Right lobe of liver (tissue), 6 donors: Measurements from ENCODE around the gene CDC25B. TPM values are rescaled to one million over a fixed set of nuclear protein-coding genes. Genes with fewer than 3 reads are reported as not detected.

Source experiments
- ATAC-seq, 4 donors: fragments of 200-7000 bp; cut with Tn5 transposase; one replicate each; pipeline ENCODE4 v1.9.1; 2020; ENCODE audit warnings: mild to moderate bottlenecking in 4 of 4, moderate library complexity in 4 of 4
- DNase-seq, 3 donors: peaks; one replicate each; pipeline ENCODE4 v3.0.0-alpha.2; 2020
- H3K27ac ChIP-seq, 3 donors: fragments of 200-600 bp; one replicate each; pipeline ENCODE4 v1.8.0; 2022
- H3K27me3 ChIP-seq, 2 donors: fragments of 200-600 bp; one replicate each; pipeline ENCODE4 v1.8.0; 2022
- H3K36me3 ChIP-seq, 4 donors: fragments of 200-600 bp; sonication (generic) in 1 of 4; one replicate each; pipeline versions ENCODE4 v1.5.1 to v1.8.0; 2017 to 2022; ENCODE audit warnings: control low read depth in 1 of 4
- H3K4me1 ChIP-seq, 4 donors: fragments of 200-600 bp; sonication (generic) in 1 of 4; one replicate each; pipeline versions ENCODE4 v1.5.1 to v1.8.0; 2017 to 2022; ENCODE audit warnings: control low read depth in 1 of 4
- H3K4me3 ChIP-seq, 3 donors: fragments of 200-600 bp; one replicate each; pipeline ENCODE4 v1.8.0; 2022
- H3K9me3 ChIP-seq, 4 donors: fragments of 200-600 bp; sonication (generic) in 1 of 4; one replicate each; pipeline versions ENCODE4 v1.5.1 to v1.8.0; 2017 to 2022; ENCODE audit warnings: control low read depth in 1 of 4
- CTCF ChIP-seq, 4 donors: fragments of 200-600 bp in 3 of 4; fragments of 450-650 bp in 1 of 4; IDR thresholded peaks; one replicate each; pipeline versions ENCODE4 v1.5.1 to v1.8.0; 2016 to 2022; ENCODE audit warnings: antibody characterized with exemption in 4 of 4, mild to moderate bottlenecking in 2 of 4
- POLR2A ChIP-seq: fragments of 450-650 bp; IDR thresholded peaks from one replicate; pipeline ENCODE4 v1.6.1; 2017; ENCODE audit warnings: antibody characterized with exemption, mild to moderate bottlenecking
- WGBS: methylation state at CpG from one replicate; pipeline ENCODE4 v1.1.6; 2018; ENCODE audit warnings: low coverage, low lambda C conversion rate; ENCODE audit not compliant: insufficient coverage; ENCODE audit errors: missing lambda C conversion rate; 5-methylcytosine and 5-hydroxymethylcytosine counted together
- intact Hi-C, 2 donors: fragments of 100-400 bp; cut with DNase I; formaldehyde crosslinking; loops; one replicate each; pipeline versions ENCODE4 v1.11.2 to v1.14.1; 2022
- total RNA-seq, 6 experiments: library from RNA; depleted of rRNA in 2 of 6; stranded (reverse); fragments of >200 nt in 2 of 6; fragmentation: NEBNext Ultra II Directional in 3 of 6; extraction: Animal tissue kit (Norgen Biotek cat#: 25700) in 3 of 6; gene quantifications; one replicate each; pipeline versions ENCODE4 v1.1.0 to v1.2.4, GENCODE V29; 2016 to 2023
- donor health status: DM: no; HTN: yes; CAD: no.
- donor health status: DM: no; HTN: no; CAD: no.
- donor health status: DM: no; HTN: no; CAD: no.
- donor health status: DM: no; HTN: yes; CAD: no.
- donor health status: DM: no; HTN: yes; CAD: no.

Gene CDC25B
- total RNA-seq, 6 experiments from 2014 or later: 10.9 to 28.7 (median 16.5) TPM

- no peak overlapping the region for H3K4me3 ChIP-seq
- 36% methylated on average over 10 of the region's 11 CpGs for WGBS
- H3K36me3 ChIP-seq: peaks cover 0 to 2% (median 0%) of the 10 kb centered on the region in 4 donors
- no peaks in the 10 kb centered on the region for H3K9me3 ChIP-seq
- no peaks in the 10 kb centered on the region for H3K27me3 ChIP-seq
- intact Hi-C loops: no loop called here
- peak overlapping the region; percentile 60 to 71 (median 67) for H3K27ac ChIP-seq
- TF ChIP-seq CTCF (IDR thresholded peaks at IDR 0.05) (no peak), POLR2A (no peak)
- DNase-seq (peak; percentile 82 to 91 (median 89)), ATAC-seq (peak; percentile 56 to 73 (median 71))
- H3K4me1 ChIP-seq: peaks cover 0 to 46% (median 21%) of the 10 kb centered on the region in 4 donors
Measured at GRCh38 chr20:3802524-3803239, 6.6 kb downstream of the CDC25B start.

GRCh38 chr20:3803289-3803688 is 7.2 kb downstream of the CDC25B start:
- Histone ChIP-seq H3K9me3 (no peaks in the 10 kb centered on the region), H3K36me3 (peaks cover 0 to 2% (median 0%) of the 10 kb centered on the region in 4 donors), H3K4me1 (peaks cover 0 to 48% (median 23%) of the 10 kb centered on the region in 4 donors), H3K27me3 (no peaks in the 10 kb centered on the region), H3K27ac (peak overlapping the region; percentile 53 to 71 (median 60)), H3K4me3 (no peak overlapping the region)
- WGBS: 100% methylated on average over 1 of the region's 14 CpGs
- ATAC-seq (no peak), DNase-seq (no peak)
- intact Hi-C loops: no loop called here
- no peak for TF ChIP-seq CTCF (IDR thresholded peaks at IDR 0.05)
- TF ChIP-seq POLR2A: no peak

GRCh38 chr20:3803854-3804253 is 7.7 kb downstream of the CDC25B start:
- TF ChIP-seq POLR2A (no peak), CTCF (IDR thresholded peaks at IDR 0.05) (no peak)
- H3K36me3 ChIP-seq: peaks cover 0 to 2% (median 0%) of the 10 kb centered on the region in 4 donors
- H3K9me3 ChIP-seq: no peaks in the 10 kb centered on the region
- ATAC-seq (no peak), DNase-seq (no peak)
- WGBS: 92% methylated on average over 4 of the region's 6 CpGs
- H3K4me1 ChIP-seq: peaks cover 0 to 48% (median 21%) of the 10 kb centered on the region in 4 donors
- H3K27ac ChIP-seq: peak overlapping the region in 1 of 3 donors; percentile 71
- H3K27me3 ChIP-seq: no peaks in the 10 kb centered on the region
- intact Hi-C loops: no loop called here
- no peak overlapping the region for H3K4me3 ChIP-seq

GRCh38 chr20:3804254-3804751 is 8.2 kb downstream of the CDC25B start:
- no peaks in the 10 kb centered on the region for H3K27me3 ChIP-seq
- 87% methylated on average over 7 of the region's 11 CpGs for WGBS
- H3K4me3 ChIP-seq: no peak overlapping the region
- H3K4me1 ChIP-seq: peaks cover 0 to 45% (median 20%) of the 10 kb centered on the region in 4 donors
- ATAC-seq (no peak), DNase-seq (no peak)
- peaks cover 0 to 2% (median 0%) of the 10 kb centered on the region in 4 donors for H3K36me3 ChIP-seq
- no peak overlapping the region for H3K27ac ChIP-seq
- TF ChIP-seq POLR2A (no peak), CTCF (IDR thresholded peaks at IDR 0.05) (no peak)
- H3K9me3 ChIP-seq: no peaks in the 10 kb centered on the region
- intact Hi-C loops: no loop called here
